T-helper 1 cell treated with Interleukin-12 subunit alpha and Interleukin-12 subunit beta and Interleukin-4 antibody, amounts not matched to agents 30 μg/mL and 1 μg/mL, for 36 hours (primary cell): ENCODE measurements around the gene HCAR3.
A peak's percentile ranks its signal among the peaks of the same experiment; 100 is the strongest.
"Not testable (repeated sequence)": the region's sequence is repeated elsewhere in the genome, so short reads cannot be mapped to it uniquely, and the experiment has no call there.

ENCODE experiments used
- H3K27ac Mint-ChIP-seq: one replicate; pipeline ENCODE4 v1.8.0; 2021; ENCODE audit warnings: mild to moderate bottlenecking, mixed read lengths
- H3K27me3 Mint-ChIP-seq: one replicate; pipeline ENCODE4 v1.8.0; 2021; ENCODE audit warnings: low read depth, mixed read lengths
- H3K36me3 Mint-ChIP-seq: one replicate; pipeline ENCODE4 v1.8.0; 2021; ENCODE audit warnings: low read depth, mixed read lengths
- H3K4me1 Mint-ChIP-seq: one replicate; pipeline ENCODE4 v1.8.0; 2021; ENCODE audit warnings: low read depth, mixed read lengths
- H3K4me3 Mint-ChIP-seq: one replicate; pipeline ENCODE4 v1.8.0; 2021; ENCODE audit warnings: mild to moderate bottlenecking, moderate library complexity, mixed read lengths
- H3K9me3 Mint-ChIP-seq: one replicate; pipeline ENCODE4 v1.8.0; 2021; ENCODE audit warnings: mixed read lengths

The HCAR3 gene

DNA sequence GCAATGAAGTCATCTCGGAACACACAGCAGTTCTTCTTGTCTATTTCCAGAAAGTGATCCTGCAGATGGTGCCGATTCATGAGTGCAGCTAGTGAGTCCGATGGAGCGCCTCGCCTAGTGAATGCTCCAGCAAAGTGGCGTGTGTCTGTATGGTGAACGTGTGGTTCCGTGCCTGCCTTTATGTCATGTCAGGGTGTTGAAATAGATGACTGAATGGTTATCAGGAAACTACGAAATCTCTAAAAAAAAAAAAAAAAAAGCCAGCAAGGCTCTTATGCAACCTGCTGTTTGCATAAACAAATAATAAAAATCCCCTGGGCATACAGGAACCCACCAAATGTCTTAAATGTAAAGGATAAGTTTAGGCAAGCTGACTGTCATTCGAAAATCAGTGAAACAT is at the start of gene HCAR3:
HCAR3 (minus strand) TSS at position 154 of the 400 bp plus-strand sequence; CDS start at position 80, 74 bp downstream.
- H3K4me1 Mint-ChIP-seq, H3K27ac Mint-ChIP-seq, H3K36me3 Mint-ChIP-seq, H3K4me3 Mint-ChIP-seq, H3K27me3 Mint-ChIP-seq, H3K9me3 Mint-ChIP-seq: not testable (repeated sequence)

DNA sequence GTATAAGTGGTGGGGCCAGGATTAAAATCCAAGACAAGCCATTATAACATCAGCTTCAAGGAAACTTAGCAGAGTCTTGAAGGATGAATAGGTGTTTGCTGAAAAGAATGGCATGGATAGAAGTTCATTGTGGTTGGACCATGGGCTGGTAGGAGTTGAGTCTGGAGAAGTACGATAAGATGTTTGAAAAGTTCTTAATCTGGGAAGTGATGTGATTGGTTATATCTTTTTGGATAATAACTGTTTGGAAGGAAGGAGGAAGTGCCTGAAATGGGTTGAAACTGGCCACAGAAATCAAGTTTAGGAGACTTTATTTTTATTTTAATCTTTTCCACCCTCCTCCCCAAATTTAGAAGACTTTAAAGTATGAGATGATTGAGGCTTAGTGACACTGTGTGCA is 41.0 kb upstream of the HCAR3 start:
- no peak overlapping the region for H3K27ac Mint-ChIP-seq
- H3K36me3 Mint-ChIP-seq: peaks cover 47% of the 10 kb centered on the region
- H3K4me3 Mint-ChIP-seq: no peak overlapping the region

DNA sequence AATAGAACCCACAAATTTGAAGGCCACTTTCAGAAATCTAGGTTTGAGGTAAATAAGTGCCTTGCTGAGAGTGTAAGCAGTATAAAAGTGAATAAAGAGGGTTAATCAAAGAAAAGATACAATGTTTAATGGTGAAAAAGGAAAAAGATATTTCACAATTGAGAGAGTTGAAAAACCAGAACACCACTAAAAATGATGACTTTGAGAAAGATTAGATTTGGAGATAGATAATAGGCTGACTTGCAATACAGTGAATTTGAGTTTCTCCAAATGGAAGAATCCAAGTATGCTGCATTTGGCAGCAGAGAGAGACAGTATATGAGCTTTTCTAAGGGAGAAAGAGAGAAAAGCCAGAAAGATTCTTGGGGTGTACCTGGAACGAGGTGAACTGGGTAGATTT is 38.2 kb upstream of the HCAR3 start:
- no peak overlapping the region for H3K4me3 Mint-ChIP-seq

More for the DNA sequence above, 41.0 kb upstream of the HCAR3 start:
- H3K27me3 Mint-ChIP-seq: no peaks in the 10 kb centered on the region
- H3K4me1 Mint-ChIP-seq: peaks cover 36% of the 10 kb centered on the region
- H3K9me3 Mint-ChIP-seq: no peaks in the 10 kb centered on the region

DNA sequence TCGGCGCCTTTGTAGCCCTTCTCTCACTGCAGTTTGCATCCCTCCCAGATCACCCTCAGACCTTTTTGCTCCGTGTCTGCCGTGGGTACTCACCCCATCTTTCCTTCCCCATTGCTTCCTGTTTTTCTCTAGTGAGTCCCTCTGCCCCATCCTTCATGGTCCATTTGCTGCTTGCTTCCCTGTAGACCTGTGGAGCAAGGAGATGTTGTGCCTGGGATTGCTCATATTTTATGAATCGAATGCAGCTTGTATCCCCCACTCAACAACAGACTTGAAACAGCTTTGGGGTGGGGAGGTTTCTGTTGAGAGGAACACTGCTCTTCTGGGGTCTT is 36.7 kb upstream of the HCAR3 start:
- peaks cover 46% of the 10 kb centered on the region for H3K4me1 Mint-ChIP-seq
- H3K27ac Mint-ChIP-seq: peak overlapping the region; percentile 97
- H3K4me3 Mint-ChIP-seq: peak overlapping the region; percentile 98
- peaks cover 37% of the 10 kb centered on the region for H3K36me3 Mint-ChIP-seq
- H3K27me3 Mint-ChIP-seq: no peaks in the 10 kb centered on the region
- H3K9me3 Mint-ChIP-seq: no peaks in the 10 kb centered on the region

More for the DNA sequence above, 38.2 kb upstream of the HCAR3 start:
- no peak overlapping the region for H3K27ac Mint-ChIP-seq
- no peaks in the 10 kb centered on the region for H3K27me3 Mint-ChIP-seq
- peaks cover 47% of the 10 kb centered on the region for H3K4me1 Mint-ChIP-seq
- peaks cover 40% of the 10 kb centered on the region for H3K36me3 Mint-ChIP-seq
- no peaks in the 10 kb centered on the region for H3K9me3 Mint-ChIP-seq

DNA sequence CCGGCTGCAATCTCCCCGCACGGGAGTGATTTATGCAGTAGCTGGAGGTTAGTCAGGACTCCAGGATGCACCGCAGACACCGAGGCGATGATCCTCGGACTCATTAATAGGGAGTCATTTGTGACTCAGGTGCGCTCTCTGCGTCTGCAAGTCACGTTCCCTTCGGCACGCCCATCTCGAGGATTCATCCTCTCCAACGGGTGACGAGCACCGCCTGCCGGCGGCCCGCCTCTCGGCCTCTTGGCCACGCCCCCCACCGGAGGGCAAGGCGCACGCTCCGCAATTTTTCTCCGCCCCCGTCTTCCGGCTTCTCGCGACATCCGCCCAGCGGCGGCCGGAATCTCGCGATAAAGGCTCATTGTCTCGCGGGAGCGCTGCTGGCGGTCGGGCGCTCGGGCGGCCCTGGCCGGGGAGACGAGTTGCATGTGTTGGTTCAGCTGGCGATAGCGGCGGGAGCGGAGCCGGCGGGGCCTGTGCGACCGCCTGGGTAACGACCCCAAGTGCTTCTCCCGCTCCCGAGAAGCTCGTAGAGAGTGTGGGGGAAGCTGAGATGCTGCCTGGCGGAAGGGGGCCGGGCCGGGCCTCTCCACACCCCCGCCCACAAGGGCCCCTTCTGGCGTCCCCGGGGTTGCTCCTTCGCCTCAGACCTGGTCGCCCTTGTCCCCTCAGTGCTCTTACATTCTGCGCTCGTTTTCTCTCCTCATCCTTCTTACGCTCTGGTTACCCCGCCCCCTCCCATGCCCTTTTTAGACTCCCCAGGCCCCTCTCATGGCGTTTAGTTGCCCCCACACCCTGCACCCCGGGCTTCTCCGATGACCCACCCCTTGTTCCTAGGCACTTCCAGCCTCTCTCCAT is 36.1 kb upstream of the HCAR3 start, which contains the start of gene DENR:
DENR (plus strand) TSS at position 361 of the 855 bp plus-strand sequence. CDS start 878 bp downstream, outside the sequence.
- Mint-ChIP-seq H3K27me3 (no peaks in the 10 kb centered on the region), H3K27ac (peak within 1 kb of the TSS; percentile 97), H3K4me1 (peaks cover 44% of the 10 kb centered on the region), H3K36me3 (peaks cover 33% of the 10 kb centered on the region), H3K9me3 (no peaks in the 10 kb centered on the region), H3K4me3 (peak within 1 kb of the TSS; percentile 98)

DNA sequence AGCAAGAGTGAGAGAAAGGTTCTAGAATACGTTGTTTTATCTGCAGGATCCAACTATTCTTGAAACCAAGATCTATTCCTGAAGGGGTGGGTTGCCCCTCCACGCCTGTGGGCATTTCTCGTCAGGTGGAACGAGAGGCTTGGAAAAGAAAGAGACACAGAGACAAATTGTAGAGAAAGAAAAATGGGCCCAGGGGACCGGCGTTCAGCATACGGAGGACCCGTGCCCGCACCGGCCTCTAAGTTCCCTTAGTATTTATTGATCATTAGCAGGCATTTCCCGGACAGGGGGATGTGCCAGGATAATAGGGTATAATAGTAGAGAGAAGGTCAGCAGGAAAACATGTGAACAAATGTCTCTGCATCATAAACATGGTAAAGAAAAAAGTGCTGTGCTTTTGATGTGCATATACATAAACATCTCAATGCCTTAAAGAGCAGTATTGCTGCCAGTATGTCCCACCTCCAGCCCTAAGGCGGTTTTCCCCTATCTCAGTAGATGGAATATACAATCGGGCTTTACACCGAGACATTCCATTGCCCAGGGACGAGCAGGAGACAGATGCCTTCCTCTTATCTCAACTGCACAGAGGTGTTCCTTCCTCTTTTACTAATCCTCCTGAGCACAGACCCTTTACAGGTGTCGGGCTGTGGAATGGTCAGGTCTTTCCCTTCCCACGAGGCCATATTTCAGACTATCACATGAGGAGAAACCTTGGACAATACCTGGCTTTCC is 34.3 kb upstream of the HCAR3 start:
- H3K36me3 Mint-ChIP-seq: peaks cover 21% of the 10 kb centered on the region
- H3K4me1 Mint-ChIP-seq: peaks cover 34% of the 10 kb centered on the region
- H3K27ac Mint-ChIP-seq, H3K9me3 Mint-ChIP-seq, H3K27me3 Mint-ChIP-seq: not testable (repeated sequence)
- peak overlapping the region; percentile 98 for H3K4me3 Mint-ChIP-seq

DNA sequence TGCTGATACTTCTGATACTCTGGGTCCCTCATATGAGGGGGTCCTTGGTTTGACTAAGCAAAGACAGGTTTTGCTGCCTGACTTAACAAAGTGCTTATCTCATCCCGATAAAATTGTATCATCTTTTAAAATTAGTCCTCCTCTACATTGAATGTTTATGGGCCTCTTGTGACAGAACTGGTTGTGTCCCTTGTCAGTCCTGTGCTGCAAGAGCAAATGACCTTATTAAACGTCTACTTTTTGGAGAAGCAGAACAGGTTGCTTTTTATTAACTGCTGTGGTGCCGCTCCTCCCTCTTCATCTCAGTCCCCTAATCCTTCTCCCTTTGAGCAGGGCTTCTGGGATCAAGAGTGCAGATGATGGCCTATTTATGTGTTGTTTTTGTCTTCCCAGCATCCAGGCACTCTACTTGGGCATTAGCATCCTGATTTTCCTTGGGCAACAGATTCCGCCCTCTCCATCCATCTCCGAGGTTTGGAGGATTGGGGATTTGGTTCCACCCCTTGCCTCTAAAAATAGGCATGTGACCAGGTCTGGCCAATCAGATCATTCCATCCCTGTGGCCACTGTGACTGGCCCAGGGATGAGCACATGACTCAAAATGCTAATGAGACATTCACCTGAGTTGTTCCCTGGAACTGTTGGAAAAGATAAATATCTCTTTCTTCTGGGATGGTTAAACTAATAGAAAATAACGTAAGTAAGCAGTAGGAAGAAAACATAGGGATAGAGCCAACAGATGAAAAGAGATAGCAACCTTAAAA is 33.1 kb upstream of the HCAR3 start:
- Mint-ChIP-seq H3K36me3 (peaks cover 14% of the 10 kb centered on the region), H3K4me3 (no peak overlapping the region), H3K9me3 (no peaks in the 10 kb centered on the region), H3K4me1 (peaks cover 28% of the 10 kb centered on the region), H3K27ac (no peak overlapping the region), H3K27me3 (no peaks in the 10 kb centered on the region)

DNA sequence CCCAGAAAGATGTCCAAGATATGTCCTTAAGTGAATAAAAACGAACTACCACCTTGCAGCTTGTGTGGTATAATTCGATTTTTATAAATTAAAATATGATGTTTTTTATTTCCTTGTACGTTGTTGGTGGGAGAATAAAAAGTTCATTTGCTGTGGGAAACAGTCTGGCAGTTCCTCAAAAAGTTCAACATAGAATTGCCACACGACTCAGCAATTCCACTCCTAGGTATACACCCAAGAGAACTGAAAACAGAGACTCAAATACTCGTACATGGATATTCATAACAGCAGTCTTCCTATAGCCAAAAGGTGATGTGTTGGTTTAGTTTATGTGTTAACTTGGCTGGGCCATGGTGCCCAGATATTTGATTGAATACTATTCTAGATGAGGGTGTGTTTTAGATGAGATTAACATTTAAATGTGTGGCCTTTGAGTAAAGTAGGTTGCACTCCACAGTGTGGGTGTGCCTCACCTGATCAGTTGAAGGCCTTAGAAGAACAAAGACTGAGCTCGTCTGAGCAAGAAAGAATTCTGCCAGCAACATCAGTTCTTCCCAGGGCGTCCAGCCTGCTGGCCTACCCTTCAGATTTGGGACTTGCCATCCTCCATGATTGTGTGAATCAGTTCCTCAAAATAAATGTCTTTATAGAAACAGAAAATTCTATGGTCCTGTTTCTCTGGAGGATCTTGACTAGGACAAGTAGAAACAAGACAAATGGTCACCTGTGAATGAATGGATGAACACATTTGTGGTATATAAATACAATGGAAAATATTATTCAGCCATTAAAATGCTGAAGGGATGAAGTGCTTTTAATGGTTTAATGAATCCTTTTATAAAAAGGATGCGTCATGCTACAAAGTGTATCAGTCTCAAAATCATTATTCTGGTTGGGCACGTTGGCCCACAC is 30.9 kb upstream of the HCAR3 start:
- Mint-ChIP-seq H3K4me3 (no peak overlapping the region), H3K27ac (no peak overlapping the region), H3K9me3 (no peaks in the 10 kb centered on the region), H3K4me1 (peaks cover 14% of the 10 kb centered on the region), H3K27me3 (no peaks in the 10 kb centered on the region), H3K36me3 (no peaks in the 10 kb centered on the region)

DNA sequence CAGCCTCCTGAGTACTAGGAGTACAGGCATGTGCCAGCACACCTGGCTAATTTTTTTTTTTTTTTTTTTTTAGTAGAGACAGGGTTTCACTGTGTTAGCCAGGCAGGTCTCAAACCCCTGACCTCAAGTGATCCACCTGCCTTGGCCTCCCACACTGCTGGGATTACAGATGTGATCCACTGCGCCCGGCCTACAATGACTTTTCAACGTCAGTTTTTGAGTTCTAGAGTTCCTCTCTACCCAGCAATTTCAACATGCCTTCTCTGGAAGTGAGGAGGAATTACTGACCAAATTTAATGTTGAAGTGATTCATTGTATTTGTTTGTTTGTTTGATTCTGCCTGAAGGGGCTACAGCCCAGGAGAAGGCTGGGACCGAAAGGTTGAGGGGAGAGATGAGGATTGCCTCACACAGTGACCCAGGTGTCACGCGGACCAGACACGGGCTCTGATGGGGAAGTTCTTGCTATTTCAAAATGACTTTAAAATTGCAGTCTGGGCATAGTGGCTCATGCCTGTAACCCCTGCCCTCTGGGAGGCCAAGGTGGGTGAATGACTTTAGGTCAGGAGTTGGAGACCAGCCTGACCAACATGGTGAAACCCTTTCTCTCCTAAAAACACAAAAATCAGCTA is 27.4 kb upstream of the HCAR3 start:
- H3K4me1 Mint-ChIP-seq: no peaks in the 10 kb centered on the region
- H3K36me3 Mint-ChIP-seq: no peaks in the 10 kb centered on the region
- no peak overlapping the region for H3K27ac Mint-ChIP-seq
- no peak overlapping the region for H3K4me3 Mint-ChIP-seq
- no peaks in the 10 kb centered on the region for H3K9me3 Mint-ChIP-seq
- H3K27me3 Mint-ChIP-seq: no peaks in the 10 kb centered on the region

DNA sequence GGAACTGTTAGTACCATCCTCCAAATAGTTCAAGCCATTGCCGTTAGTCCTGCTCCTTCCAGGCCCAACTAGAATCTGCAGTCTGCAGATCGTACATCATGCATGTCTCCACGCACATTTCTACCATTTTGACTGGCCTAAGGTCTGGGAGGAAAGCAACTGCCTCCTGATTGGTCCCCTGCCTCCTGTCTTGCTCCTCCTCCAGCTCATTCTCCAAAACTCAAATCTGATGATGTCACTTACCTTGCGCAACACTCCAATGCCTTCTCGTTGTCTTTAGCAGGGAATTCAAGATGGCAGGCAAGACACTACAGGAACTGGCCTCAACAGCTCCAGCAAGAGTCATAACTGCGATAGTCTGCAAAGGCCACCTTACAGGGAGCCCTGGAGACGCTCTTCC is 23.7 kb upstream of the HCAR3 start:
- Mint-ChIP-seq H3K27ac (no peak overlapping the region), H3K27me3 (no peaks in the 10 kb centered on the region), H3K4me3 (no peak overlapping the region)

DNA sequence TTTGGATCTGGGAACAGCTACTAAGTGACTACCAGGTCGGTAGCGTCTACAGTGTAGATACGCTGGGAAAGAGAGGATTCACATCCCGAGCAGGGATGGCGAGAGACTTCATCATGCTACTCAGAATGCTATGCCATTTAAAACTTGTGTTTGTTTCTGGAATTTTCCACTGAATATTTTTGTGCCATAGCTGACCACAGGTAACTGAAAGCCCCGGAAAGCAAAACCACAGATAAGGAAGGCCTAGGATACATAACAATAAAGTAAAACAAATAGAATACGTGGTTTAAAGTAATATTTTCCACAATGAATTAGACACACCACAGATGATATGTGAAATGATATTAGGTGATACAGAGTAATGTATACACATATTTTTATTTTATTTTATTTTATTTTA is 22.0 kb upstream of the HCAR3 start:
- Mint-ChIP-seq H3K4me1 (peaks cover 9% of the 10 kb centered on the region), H3K27ac (no peak overlapping the region), H3K4me3 (no peak overlapping the region), H3K36me3 (peaks cover 3% of the 10 kb centered on the region), H3K9me3 (peaks cover 5% of the 10 kb centered on the region), H3K27me3 (no peaks in the 10 kb centered on the region)

More for the DNA sequence above, 23.7 kb upstream of the HCAR3 start:
- Mint-ChIP-seq H3K4me1 (peaks cover 5% of the 10 kb centered on the region), H3K36me3 (peaks cover 3% of the 10 kb centered on the region), H3K9me3 (peaks cover 5% of the 10 kb centered on the region)

DNA sequence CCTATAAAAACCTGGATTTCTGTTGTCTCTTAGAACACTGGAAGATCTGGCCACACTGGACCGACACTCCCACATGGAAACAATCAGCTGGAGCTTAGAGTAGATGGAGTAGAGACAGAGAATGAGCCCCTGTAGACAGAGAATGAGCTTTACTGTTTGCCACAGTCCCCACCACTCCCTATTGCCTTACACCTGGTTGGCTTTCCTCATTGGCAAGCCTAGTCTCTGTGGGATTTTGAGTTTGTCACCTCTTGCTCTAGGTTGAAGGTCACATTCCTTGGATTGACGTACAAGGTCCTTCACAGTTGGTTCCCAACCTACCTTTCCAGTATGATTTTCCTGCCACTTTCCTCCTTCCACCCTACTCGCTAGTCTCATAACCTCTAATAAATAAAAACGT is 16.0 kb upstream of the HCAR3 start:
- Mint-ChIP-seq H3K27ac (peak overlapping the region; percentile 46), H3K4me3 (no peak overlapping the region), H3K4me1 (peaks cover 55% of the 10 kb centered on the region), H3K27me3 (no peaks in the 10 kb centered on the region), H3K36me3 (peaks cover 6% of the 10 kb centered on the region), H3K9me3 (peaks cover 5% of the 10 kb centered on the region)

DNA sequence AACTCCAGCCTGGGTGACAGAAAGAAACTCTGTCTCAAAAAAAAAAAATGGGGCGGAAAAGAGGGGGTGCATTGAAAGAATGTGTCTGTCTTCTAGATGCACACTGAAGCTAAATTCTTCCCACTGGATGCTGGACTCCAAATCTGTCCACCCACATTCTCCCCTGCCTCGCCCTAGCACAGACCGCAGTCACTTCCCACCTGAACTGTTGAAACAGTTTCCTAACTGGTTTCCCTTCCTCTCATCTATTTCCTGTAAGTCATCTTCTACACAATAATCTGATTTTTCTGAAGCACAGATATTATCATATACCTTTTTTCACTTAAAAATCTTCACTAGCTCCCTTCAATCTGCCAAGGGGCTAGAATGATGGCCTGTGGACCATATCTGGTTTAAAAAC is 15.6 kb upstream of the HCAR3 start:
- Mint-ChIP-seq H3K27me3 (no peaks in the 10 kb centered on the region), H3K9me3 (peaks cover 5% of the 10 kb centered on the region), H3K27ac (peak overlapping the region; percentile 46), H3K4me1 (peaks cover 55% of the 10 kb centered on the region), H3K36me3 (peaks cover 6% of the 10 kb centered on the region), H3K4me3 (peak overlapping the region; percentile 17)
